Esophagus squamous epithelium (tissue), 5 donors: Measurements from ENCODE around the gene RGS17. TPM values are rescaled to one million over a fixed set of nuclear protein-coding genes. Genes with fewer than 3 reads are reported as not detected.

Experiments used
- DNase-seq: peaks from one replicate; lab custom pipeline; 2025; lab: John Stamatoyannopoulos, UW
- H3K27ac ChIP-seq, 4 donors: fragments of 200-600 bp; sonication (generic); one replicate each; pipeline ENCODE4 v1.5.1; 2016 to 2019; ENCODE audit warnings: mild to moderate bottlenecking in 1 of 4
- H3K27me3 ChIP-seq, 4 donors: fragments of 200-600 bp; sonication (generic); 1 replicate in 3 of 4; 2 replicates in 1 of 4; pipeline versions ENCODE4 v1.5.1 to v1.6.0; 2017 to 2021; ENCODE audit warnings: antibody characterized with exemption in 1 of 4
- H3K36me3 ChIP-seq, 3 donors: fragments of 200-600 bp; sonication (generic); one replicate each; pipeline ENCODE4 v1.5.1; 2016 to 2019
- H3K4me1 ChIP-seq, 3 donors: fragments of 200-600 bp; sonication (generic); one replicate each; pipeline ENCODE4 v1.5.1; 2017 to 2019
- H3K4me3 ChIP-seq, 4 donors: fragments of 200-600 bp; sonication (generic); 1 replicate in 3 of 4; 2 replicates in 1 of 4; pipeline ENCODE4 v1.5.1; 2016 to 2019; ENCODE audit warnings: mild to moderate bottlenecking in 2 of 4, moderate library complexity in 1 of 4
- H3K9me3 ChIP-seq, 3 donors: fragments of 200-600 bp; sonication (generic); one replicate each; pipeline ENCODE4 v1.5.1; 2016 to 2019
- CTCF ChIP-seq, 6 experiments: fragments of 450-650 bp in 4 of 6; fragments of 200-600 bp in 2 of 6; sonication (generic) in 2 of 6; IDR thresholded peaks; one replicate each; pipeline ENCODE4 v1.5.1; 2016 to 2019; ENCODE audit warnings: antibody characterized with exemption in 6 of 6, mild to moderate bottlenecking in 4 of 6, moderate library complexity in 4 of 6
- POLR2A ChIP-seq, 4 donors: fragments of 450-650 bp; IDR thresholded peaks; one replicate each; pipeline ENCODE4 v1.6.1; 2017; ENCODE audit warnings: antibody characterized with exemption in 4 of 4, mild to moderate bottlenecking in 4 of 4, moderate library complexity in 3 of 4
- WGBS, 2 donors: methylation state at CpG; one replicate each; pipeline ENCODE4 v1.1.5; 2018; 5-methylcytosine and 5-hydroxymethylcytosine counted together
- intact Hi-C: fragments of 100-400 bp; cut with DNase I; formaldehyde crosslinking; loops from one replicate; pipeline ENCODE4 v1.15.0; 2022
- total RNA-seq, 4 donors: library from RNA; depleted of rRNA; stranded (reverse); fragments of >200 nt; gene quantifications; one replicate each; pipeline ENCODE4 v1.1.0, GENCODE V29; 2016
- donor health status: DM: yes; HTN: yes; CAD: no.

RGS17 gene
- total RNA-seq, 4 donors from 2014 or later, result 0.19 to 1.8 (median 0.48) TPM

GRCh38 chr6:153167061-153167891 is 36.2 kb upstream of the RGS17 start:
- 30 to 34% methylated on average over 9 of the region's 9 CpGs for WGBS, 2 donors
- H3K27ac ChIP-seq, result no peak overlapping the region
- intact Hi-C loops, result no loop called here

GRCh38 chr6:153162646-153163045 is 31.6 kb upstream of the RGS17 start:
- DNase-seq, result no peak
- Histone ChIP-seq H3K9me3 (no peaks in the 10 kb centered on the region), H3K36me3 (no peaks in the 10 kb centered on the region), H3K4me1 (peaks cover 0 to 4% (median 3%) of the 10 kb centered on the region in 3 donors), H3K27me3 (no peaks in the 10 kb centered on the region), H3K27ac (no peak overlapping the region), H3K4me3 (no peak overlapping the region)
- intact Hi-C loops, result no loop called here
- WGBS, 2 donors, result 38 to 87% methylated on average over 2 of the region's 2 CpGs
- TF ChIP-seq POLR2A (IDR thresholded peaks at IDR 0.05) (no peak), CTCF (IDR thresholded peaks at IDR 0.05) (no peak)

More at GRCh38 chr6:153167061-153167891, 36.2 kb upstream of the RGS17 start:
- Histone ChIP-seq H3K4me3 (no peak overlapping the region), H3K27me3 (no peaks in the 10 kb centered on the region), H3K4me1 (peaks cover 0 to 5% (median 5%) of the 10 kb centered on the region in 3 donors), H3K36me3 (no peaks in the 10 kb centered on the region), H3K9me3 (no peaks in the 10 kb centered on the region)
- TF ChIP-seq CTCF (IDR thresholded peaks at IDR 0.05) (peak in 1 of 6 experiments; percentile 12), POLR2A (IDR thresholded peaks at IDR 0.05) (no peak)
- no peak for DNase-seq

GRCh38 chr6:153162172-153162571 is 31.1 kb upstream of the RGS17 start:
- no peak overlapping the region for H3K27ac ChIP-seq
- DNase-seq, result no peak
- TF ChIP-seq POLR2A (IDR thresholded peaks at IDR 0.05) (no peak), CTCF (IDR thresholded peaks at IDR 0.05) (no peak)
- H3K36me3 ChIP-seq, result no peaks in the 10 kb centered on the region
- 54 to 61% methylated on average over 4 of the region's 4 CpGs for WGBS, 2 donors
- no peaks in the 10 kb centered on the region for H3K27me3 ChIP-seq
- H3K4me1 ChIP-seq, result no peaks in the 10 kb centered on the region
- H3K9me3 ChIP-seq, result no peaks in the 10 kb centered on the region
- intact Hi-C loops, result no loop called here
- no peak overlapping the region for H3K4me3 ChIP-seq

GRCh38 chr6:153160221-153160620 is 29.1 kb upstream of the RGS17 start:
- 78 to 83% methylated on average over 2 of the region's 2 CpGs for WGBS, 2 donors
- Histone ChIP-seq H3K27ac (no peak overlapping the region), H3K36me3 (no peaks in the 10 kb centered on the region), H3K4me3 (no peak overlapping the region), H3K27me3 (no peaks in the 10 kb centered on the region), H3K9me3 (no peaks in the 10 kb centered on the region), H3K4me1 (no peaks in the 10 kb centered on the region)
- DNase-seq, result no peak
- no peak for TF ChIP-seq CTCF (IDR thresholded peaks at IDR 0.05)
- no peak for TF ChIP-seq POLR2A (IDR thresholded peaks at IDR 0.05)
- intact Hi-C loops, result no loop called here

- TF ChIP-seq POLR2A (IDR thresholded peaks at IDR 0.05), result no peak
- TF ChIP-seq CTCF (IDR thresholded peaks at IDR 0.05), result no peak
- intact Hi-C loops, result no loop called here
- H3K4me3 ChIP-seq, result no peak overlapping the region
- no peak for DNase-seq
- no peaks in the 10 kb centered on the region for H3K36me3 ChIP-seq
- no peaks in the 10 kb centered on the region for H3K9me3 ChIP-seq
- H3K4me1 ChIP-seq, result no peaks in the 10 kb centered on the region
- WGBS, 2 donors, result 78 to 84% methylated on average over 15 to 18 of the region's 21 CpGs
- H3K27me3 ChIP-seq, result no peaks in the 10 kb centered on the region
- H3K27ac ChIP-seq, result no peak overlapping the region
These were observed 19.8 kb upstream of the RGS17 start for GRCh38 chr6:153150752-153151440.
